HepG2 (cell line): ENCODE data around the gene NDUFB8. TPM values are rescaled to one million over a fixed set of nuclear protein-coding genes. Genes with fewer than 3 reads are reported as not detected.

ENCODE experiments used
- ATAC-seq: fragments of 200-7000 bp; cut with Tn5 transposase; 3 replicates; pipeline ENCODE4 v1.9.1; 2020; ENCODE audit warnings: mild to moderate bottlenecking, moderate library complexity
- BruUV-seq: library from RNA; stranded (reverse); fragments of 400-500 nt; replicated peaks from 2 replicates; lab custom pipeline; 2021; lab: Mats Ljungman, UMichigan
- CTCF ChIA-PET: fragments of 300-600 bp; formaldehyde crosslinking; extraction: SDS; loops from one replicate; lab custom pipeline; 2021; ENCODE audit warnings: low total read pairs, inconsistent platforms, low intra/inter-chr PET ratio; lab: Yijun Ruan, JAX
- POLR2A ChIA-PET: fragments of 350-600 bp; sonication (Branson Sonifier 250); formaldehyde crosslinking; loops from one replicate; lab custom pipeline; 2020; ENCODE audit warnings: antibody characterized with exemption, inconsistent platforms; lab: Yijun Ruan, JAX
- DNase-seq: peaks from one replicate; pipeline ENCODE4 v3.0.0-alpha.2; 2015; ENCODE audit warnings: low spot score
- FAIRE-seq: peaks from 3 replicates; lab custom pipeline; 2011; peaks lifted over from hg19 to GRCh38; lab: Jason Lieb, UNC
- H2AFZ ChIP-seq: one replicate; pipeline ENCODE4 v1.6.1; 2011; ENCODE audit warnings: low read length, inconsistent platforms
- H3K27ac ChIP-seq: fragments of 300-600 bp; 3 replicates; pipeline ENCODE4 v1.8.0; 2011; ENCODE audit warnings: mixed run types, mild to moderate bottlenecking, mixed read lengths, low read length, inconsistent platforms; ENCODE audit not compliant: insufficient read depth; ENCODE audit errors: extremely low read length
- H3K27me3 ChIP-seq, 2 experiments: fragments of 200-600 bp in 1 of 2; 2 replicates in 1 of 2; 3 replicates in 1 of 2; pipeline versions ENCODE4 v1.6.0 to v1.8.0; 2011; ENCODE audit warnings: low read length in 2 of 2, mild to moderate bottlenecking in 2 of 2, moderate library complexity in 2 of 2, inconsistent platforms in 1 of 2; ENCODE audit not compliant: insufficient read depth in 2 of 2, control insufficient read depth in 1 of 2
- H3K36me3 ChIP-seq, 2 experiments: fragments of 200-600 bp in 1 of 2; replicated peaks in 1 of 2; 2 replicates in 1 of 2; 3 replicates in 1 of 2; pipeline versions ENCODE4 v1.5.1 to v1.8.0; 2011; ENCODE audit warnings: low read length in 2 of 2, inconsistent platforms in 1 of 2; ENCODE audit not compliant: insufficient read depth in 2 of 2, control insufficient read depth in 1 of 2
- H3K4me1 ChIP-seq: 2 replicates; pipeline ENCODE4 v1.5.1; 2012; ENCODE audit warnings: low read length, inconsistent platforms; ENCODE audit not compliant: insufficient read depth
- H3K4me2 ChIP-seq: 2 replicates; pipeline ENCODE4 v1.6.0; 2011; ENCODE audit warnings: low read depth, low read length, inconsistent platforms
- H3K4me3 ChIP-seq, 3 experiments: fragments of 200-600 bp in 1 of 3; sonication (generic), shearing (Covaris generic) in 1 of 3; replicated peaks in 1 of 3; 2 replicates each; pipeline ENCODE4 v1.5.1; 2011 to 2016; ENCODE audit warnings: low read length in 3 of 3, inconsistent platforms in 2 of 3, low read depth in 2 of 3, mild to moderate bottlenecking in 2 of 3, control low read depth in 1 of 3, mixed read lengths in 1 of 3; ENCODE audit not compliant: insufficient read depth in 1 of 3
- H3K79me2 ChIP-seq: one replicate; pipeline ENCODE4 v1.6.1; 2011; ENCODE audit warnings: low read length, inconsistent platforms; ENCODE audit not compliant: insufficient read depth
- H3K9ac ChIP-seq: 2 replicates; pipeline ENCODE4 v1.6.0; 2011; ENCODE audit warnings: mild to moderate bottlenecking, low read depth, low read length, inconsistent platforms; ENCODE audit not compliant: insufficient read depth
- H3K9me3 ChIP-seq: 2 replicates; pipeline ENCODE4 v1.5.1; 2012; ENCODE audit warnings: mild to moderate bottlenecking, low read length
- H4K20me1 ChIP-seq: 2 replicates; pipeline ENCODE4 v1.6.0; 2011; ENCODE audit warnings: inconsistent platforms, mild to moderate bottlenecking, low read length, moderate library complexity; ENCODE audit not compliant: insufficient read depth
- ASH2L ChIP-seq: fragments of 300-600, 200-600 bp; sonication (generic); IDR thresholded peaks from 2 replicates; pipeline ENCODE4 v1.7.0; 2017; ENCODE audit warnings: low read depth, mild to moderate bottlenecking, moderate library complexity, mixed read lengths, low read length; ENCODE audit not compliant: insufficient read length
- EEA1 ChIP-seq: sonication (generic); formaldehyde crosslinking; IDR thresholded peaks from 2 replicates; pipeline ENCODE4 v1.5.1; 2020; ENCODE audit warnings: mild to moderate bottlenecking, missing genetic modification reagents, borderline replicate concordance
- ELF1 ChIP-seq: sonication (generic); formaldehyde crosslinking; IDR thresholded peaks from 2 replicates; pipeline ENCODE4 v1.4.0; 2020; ENCODE audit warnings: missing genetic modification reagents
- FOXA3 ChIP-seq: IDR thresholded peaks from 2 replicates; pipeline ENCODE4 v1.6.1; 2016; ENCODE audit warnings: missing genetic modification reagents, missing compliant biosample characterization
- RAD21 ChIP-seq: fragments of 450-650 bp; formaldehyde crosslinking; IDR thresholded peaks from 2 replicates; pipeline ENCODE4 v1.5.0; 2020; ENCODE audit warnings: mild to moderate bottlenecking
- SALL1 ChIP-seq: sonication (generic); formaldehyde crosslinking; IDR thresholded peaks from 2 replicates; pipeline ENCODE4 v1.8.0; 2022; ENCODE audit warnings: mild to moderate bottlenecking, missing genetic modification reagents
- ZKSCAN5 ChIP-seq: sonication (generic); formaldehyde crosslinking; IDR thresholded peaks from 2 replicates; pipeline ENCODE4 v1.5.1; 2020; ENCODE audit warnings: mild to moderate bottlenecking, missing genetic modification reagents
- ZNF296 ChIP-seq: sonication (generic); formaldehyde crosslinking; conservative IDR thresholded peaks from 2 replicates; pipeline ENCODE4 v1.5.0; 2020; ENCODE audit warnings: mild to moderate bottlenecking, missing genetic modification reagents
- ZNF333 ChIP-seq: sonication (generic); formaldehyde crosslinking; IDR thresholded peaks from 2 replicates; pipeline ENCODE4 v1.4.0; 2020; ENCODE audit warnings: mild to moderate bottlenecking, missing genetic modification reagents, borderline replicate concordance
- ZNF547 ChIP-seq: sonication (generic); formaldehyde crosslinking; IDR thresholded peaks from 2 replicates; pipeline ENCODE4 v1.5.1; 2020; ENCODE audit warnings: mild to moderate bottlenecking, missing genetic modification reagents
- WGBS: methylation state at CpG from one replicate; pipeline ENCODE4 v1.1.6; 2017; ENCODE audit warnings: low lambda C conversion rate; 5-methylcytosine and 5-hydroxymethylcytosine counted together
- in situ Hi-C: cut with HindIII; loops from 2 replicates; pipeline ENCODE4 v1.10.0; 2017; ENCODE audit warnings: low pct_unique_long_range_greater_than_20kb; ENCODE audit not compliant: extremely low pct_ligation_motif_present
- intact Hi-C: fragments of 100-400 bp; cut with micrococcal nuclease; formaldehyde crosslinking; loops from one replicate; pipeline ENCODE4 v1.10.0; 2022; ENCODE audit not compliant: unreplicated experiment
- polyA plus RNA-seq, 8 experiments: library from polyadenylated mRNA; depleted of rRNA in 3 of 8; stranded (reverse) in 7 of 8; unstranded in 1 of 8; fragments of >200 nt; fragmentation: Illumina TruSeq in 4 of 8; extraction: Trizol in 4 of 8; gene quantifications; 2 replicates each; pipeline versions ENCODE4 v1.2.1 to v1.2.3, GENCODE V29; 2011 to 2016; ENCODE audit warnings: low read depth in 4 of 8, missing spikeins in 1 of 8, mixed read lengths in 1 of 8; ENCODE audit not compliant: insufficient read depth in 1 of 8
- total RNA-seq, 5 experiments: library from RNA; depleted of rRNA; stranded (reverse); fragments of >200 nt; fragmentation: Illumina TruSeq; extraction: Trizol; gene quantifications; 2 replicates each; pipeline ENCODE4 v1.2.3, GENCODE V29; 2016; ENCODE audit warnings: low read depth in 1 of 5
- TF ChIP-seq, protein P1 (sequence below): fragments of 450-650 bp; IDR thresholded peaks from 2 replicates; pipeline ENCODE4 v1.6.1; 2016
- TF ChIP-seq, protein P2 (sequence below): sonication (generic); formaldehyde crosslinking; IDR thresholded peaks from 2 replicates; pipeline ENCODE4 v1.8.1; 2022; ENCODE audit warnings: low read depth, mild to moderate bottlenecking, missing genetic modification reagents
- TF ChIP-seq, protein P3 (sequence below): sonication (generic); formaldehyde crosslinking; IDR thresholded peaks from 2 replicates; pipeline ENCODE4 v1.8.1; 2023; ENCODE audit warnings: missing genetic modification reagents, inconsistent platforms, borderline replicate concordance
- TF ChIP-seq, protein P4 (sequence below), 2 experiments: sonication (generic) in 1 of 2; formaldehyde crosslinking in 1 of 2; IDR thresholded peaks; 2 replicates each; pipeline versions ENCODE4 v1.4.0 to v1.6.1; 2018 to 2020; ENCODE audit warnings: missing genetic modification reagents in 2 of 2, borderline replicate concordance in 1 of 2, low read depth in 1 of 2, mild to moderate bottlenecking in 1 of 2, missing biosample characterization in 1 of 2

The NDUFB8 gene
- total and polyA plus RNA-seq, 2 of the 13 experiments (the other 11 are each of a cell fraction or from before 2014, with no cell fraction given) = 210 to 216 TPM

DNA sequence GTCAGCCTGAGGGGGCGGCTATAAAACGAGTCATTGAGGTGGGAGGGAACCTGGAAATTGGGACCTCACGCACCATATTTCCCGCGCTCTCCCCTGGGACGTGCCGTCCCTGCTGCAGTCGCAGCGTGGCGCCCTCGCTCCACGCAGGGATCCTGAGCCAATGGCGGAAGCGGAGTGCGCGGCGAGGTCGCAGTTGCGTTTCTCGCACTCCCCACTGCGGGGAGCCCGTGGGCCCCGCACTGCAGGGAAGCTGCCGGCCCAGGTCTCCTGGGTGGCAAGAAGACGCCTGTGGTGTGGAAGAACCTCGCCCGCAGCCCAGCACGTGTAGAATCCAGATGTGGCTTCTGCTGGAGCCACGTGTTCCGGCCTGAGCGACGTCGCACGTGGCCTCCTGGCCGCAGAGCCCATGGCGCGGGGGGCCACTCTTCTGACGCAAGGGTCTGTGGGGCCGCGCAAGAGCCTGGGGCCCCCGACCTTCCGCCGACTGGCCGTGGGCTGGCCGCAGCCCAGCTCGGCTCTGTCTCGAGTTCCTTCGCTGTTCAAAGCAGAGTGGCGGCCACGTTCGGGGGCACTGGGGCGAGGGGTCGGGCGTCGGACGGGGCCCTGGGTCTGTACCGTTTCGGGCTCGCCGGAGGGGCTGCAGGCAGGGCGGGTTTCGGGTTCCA lies 32.5 kb upstream of the NDUFB8 start:
- Histone ChIP-seq H3K27ac (no peak overlapping the region), H3K9ac (no peak overlapping the region), H4K20me1 (no peaks in the 10 kb centered on the region), H3K79me2 (no peaks in the 10 kb centered on the region), H2AFZ (no peak overlapping the region), H3K4me1 (peaks cover 10% of the 10 kb centered on the region), H3K9me3 (no peaks in the 10 kb centered on the region), H3K4me2 (peak overlapping the region; percentile 20; the same call in 1 of the 2 replicates), H3K4me3 (no peak overlapping the region), H3K27me3 (peaks cover 2% of the 10 kb centered on the region in 2 experiments; a peak in 2 of 5 replicates), H3K36me3 (no peaks in the 10 kb centered on the region)
- 58% methylated on average over 14 of the region's 62 CpGs for WGBS
- no peak for FAIRE-seq
- CTCF ChIA-PET = interaction anchor here (1.0 to 2.5 kb wide), 4 partner anchors 181 to 317 kb away, joined by 3 to 16 read pairs (median 4); no protein-coding TSS in a partner anchor
- BruUV-seq = no TSS peak
- POLR2A ChIA-PET = interaction anchor here (1.4 kb wide), 1 partner anchor 27 kb away, joined by 4 read pairs; the partner anchor contains the start of gene HIF1AN
- peak; percentile 32 for DNase-seq
- in situ Hi-C loops = loop anchor here (5.0 kb wide), 2 partner anchors 180 to 315 kb away; no protein-coding TSS in a partner anchor
- peak; percentile 74 for ATAC-seq
- intact Hi-C loops = loop anchor here (5.0 kb wide), 1 partner anchor 180 kb away; no protein-coding TSS in a partner anchor
- TF ChIP-seq ZKSCAN5 (no peak), SALL1 (peak; percentile 36; the same call in 1 of the 2 replicates), ASH2L (no peak), ZNF547 (CRISPR knock-in tag) (0 out of 2 replicates have a peak, but pooled peaks have one; percentile 19), ZNF333 (CRISPR knock-in tag) (no peak), EEA1 (no peak), ELF1 (CRISPR knock-in tag) (peak; percentile 83), RAD21 (CRISPR knock-in tag) (peak; percentile 94), FOXA3 (CRISPR knock-in tag) (peak; percentile 21; the same call in 1 of the 2 replicates), ZNF296 (CRISPR knock-in tag) (no peak)
- TF ChIP-seq, protein P1, sequence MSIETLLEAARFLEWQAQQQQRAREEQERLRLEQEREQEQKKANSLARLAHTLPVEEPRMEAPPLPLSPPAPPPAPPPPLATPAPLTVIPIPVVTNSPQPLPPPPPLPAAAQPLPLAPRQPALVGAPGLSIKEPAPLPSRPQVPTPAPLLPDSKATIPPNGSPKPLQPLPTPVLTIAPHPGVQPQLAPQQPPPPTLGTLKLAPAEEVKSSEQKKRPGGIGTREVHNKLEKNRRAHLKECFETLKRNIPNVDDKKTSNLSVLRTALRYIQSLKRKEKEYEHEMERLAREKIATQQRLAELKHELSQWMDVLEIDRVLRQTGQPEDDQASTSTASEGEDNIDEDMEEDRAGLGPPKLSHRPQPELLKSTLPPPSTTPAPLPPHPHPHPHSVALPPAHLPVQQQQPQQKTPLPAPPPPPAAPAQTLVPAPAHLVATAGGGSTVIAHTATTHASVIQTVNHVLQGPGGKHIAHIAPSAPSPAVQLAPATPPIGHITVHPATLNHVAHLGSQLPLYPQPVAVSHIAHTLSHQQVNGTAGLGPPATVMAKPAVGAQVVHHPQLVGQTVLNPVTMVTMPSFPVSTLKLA = peak; percentile 60; the same call in 1 of the 2 replicates
- TF ChIP-seq, protein P2, sequence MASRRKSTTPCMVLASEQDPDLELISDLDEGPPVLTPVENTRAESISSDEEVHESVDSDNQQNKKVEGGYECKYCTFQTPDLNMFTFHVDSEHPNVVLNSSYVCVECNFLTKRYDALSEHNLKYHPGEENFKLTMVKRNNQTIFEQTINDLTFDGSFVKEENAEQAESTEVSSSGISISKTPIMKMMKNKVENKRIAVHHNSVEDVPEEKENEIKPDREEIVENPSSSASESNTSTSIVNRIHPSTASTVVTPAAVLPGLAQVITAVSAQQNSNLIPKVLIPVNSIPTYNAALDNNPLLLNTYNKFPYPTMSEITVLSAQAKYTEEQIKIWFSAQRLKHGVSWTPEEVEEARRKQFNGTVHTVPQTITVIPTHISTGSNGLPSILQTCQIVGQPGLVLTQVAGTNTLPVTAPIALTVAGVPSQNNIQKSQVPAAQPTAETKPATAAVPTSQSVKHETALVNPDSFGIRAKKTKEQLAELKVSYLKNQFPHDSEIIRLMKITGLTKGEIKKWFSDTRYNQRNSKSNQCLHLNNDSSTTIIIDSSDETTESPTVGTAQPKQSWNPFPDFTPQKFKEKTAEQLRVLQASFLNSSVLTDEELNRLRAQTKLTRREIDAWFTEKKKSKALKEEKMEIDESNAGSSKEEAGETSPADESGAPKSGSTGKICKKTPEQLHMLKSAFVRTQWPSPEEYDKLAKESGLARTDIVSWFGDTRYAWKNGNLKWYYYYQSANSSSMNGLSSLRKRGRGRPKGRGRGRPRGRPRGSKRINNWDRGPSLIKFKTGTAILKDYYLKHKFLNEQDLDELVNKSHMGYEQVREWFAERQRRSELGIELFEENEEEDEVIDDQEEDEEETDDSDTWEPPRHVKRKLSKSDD (CRISPR knock-in tag) = 0 out of 2 replicates have a peak, but pooled peaks have one; percentile 49
- TF ChIP-seq, protein P3, sequence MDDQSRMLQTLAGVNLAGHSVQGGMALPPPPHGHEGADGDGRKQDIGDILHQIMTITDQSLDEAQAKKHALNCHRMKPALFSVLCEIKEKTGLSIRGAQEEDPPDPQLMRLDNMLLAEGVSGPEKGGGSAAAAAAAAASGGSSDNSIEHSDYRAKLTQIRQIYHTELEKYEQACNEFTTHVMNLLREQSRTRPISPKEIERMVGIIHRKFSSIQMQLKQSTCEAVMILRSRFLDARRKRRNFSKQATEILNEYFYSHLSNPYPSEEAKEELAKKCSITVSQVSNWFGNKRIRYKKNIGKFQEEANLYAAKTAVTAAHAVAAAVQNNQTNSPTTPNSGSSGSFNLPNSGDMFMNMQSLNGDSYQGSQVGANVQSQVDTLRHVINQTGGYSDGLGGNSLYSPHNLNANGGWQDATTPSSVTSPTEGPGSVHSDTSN (CRISPR knock-in tag) = no peak
- TF ChIP-seq, protein P4, sequence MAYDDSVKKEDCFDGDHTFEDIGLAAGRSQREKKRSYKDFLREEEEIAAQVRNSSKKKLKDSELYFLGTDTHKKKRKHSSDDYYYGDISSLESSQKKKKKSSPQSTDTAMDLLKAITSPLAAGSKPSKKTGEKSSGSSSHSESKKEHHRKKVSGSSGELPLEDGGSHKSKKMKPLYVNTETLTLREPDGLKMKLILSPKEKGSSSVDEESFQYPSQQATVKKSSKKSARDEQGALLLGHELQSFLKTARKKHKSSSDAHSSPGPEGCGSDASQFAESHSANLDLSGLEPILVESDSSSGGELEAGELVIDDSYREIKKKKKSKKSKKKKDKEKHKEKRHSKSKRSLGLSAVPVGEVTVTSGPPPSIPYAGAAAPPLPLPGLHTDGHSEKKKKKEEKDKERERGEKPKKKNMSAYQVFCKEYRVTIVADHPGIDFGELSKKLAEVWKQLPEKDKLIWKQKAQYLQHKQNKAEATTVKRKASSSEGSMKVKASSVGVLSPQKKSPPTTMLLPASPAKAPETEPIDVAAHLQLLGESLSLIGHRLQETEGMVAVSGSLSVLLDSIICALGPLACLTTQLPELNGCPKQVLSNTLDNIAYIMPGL (CRISPR knock-in tag; IDR thresholded peaks at IDR 0.05; ENCODE audit: borderline replicate concordance in 1 of 2, low read depth in 1 of 2) = peak; percentile 66 to 74
